HG03439 (cell line): ENCODE results near the gene ATP13A3.

Experiments used
- ATAC-seq: cut with Tn5 transposase; IDR thresholded peaks from one replicate; pipeline ENCODE4 v1.9.1; 2021; ENCODE audit warnings: mild to moderate bottlenecking, moderate library complexity; ENCODE audit not compliant: unreplicated experiment

Gene ATP13A3

DNA sequence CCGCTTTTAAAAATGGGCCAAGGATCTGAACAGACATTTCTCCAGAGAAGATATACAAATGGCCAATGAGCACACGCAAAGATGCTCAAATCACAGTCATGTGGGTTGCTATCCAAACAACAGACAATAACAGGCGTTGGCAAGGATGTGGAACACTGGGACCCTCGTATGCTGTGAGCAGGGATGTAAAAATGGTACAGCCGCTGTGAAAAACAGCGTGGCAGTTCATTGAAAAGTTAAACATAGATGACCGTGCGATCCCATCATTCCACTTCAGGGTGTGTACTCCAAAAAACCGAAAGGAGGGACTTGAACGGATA is 110.6 kb downstream of the ATP13A3 start:
- ATAC-seq = no peak

GRCh38 chr3:194375473-194376240 is 111.1 kb downstream of the ATP13A3 start:
- no peak for ATAC-seq

GRCh38 chr3:194374935-194375334 is 111.9 kb downstream of the ATP13A3 start:
- no peak for ATAC-seq

DNA sequence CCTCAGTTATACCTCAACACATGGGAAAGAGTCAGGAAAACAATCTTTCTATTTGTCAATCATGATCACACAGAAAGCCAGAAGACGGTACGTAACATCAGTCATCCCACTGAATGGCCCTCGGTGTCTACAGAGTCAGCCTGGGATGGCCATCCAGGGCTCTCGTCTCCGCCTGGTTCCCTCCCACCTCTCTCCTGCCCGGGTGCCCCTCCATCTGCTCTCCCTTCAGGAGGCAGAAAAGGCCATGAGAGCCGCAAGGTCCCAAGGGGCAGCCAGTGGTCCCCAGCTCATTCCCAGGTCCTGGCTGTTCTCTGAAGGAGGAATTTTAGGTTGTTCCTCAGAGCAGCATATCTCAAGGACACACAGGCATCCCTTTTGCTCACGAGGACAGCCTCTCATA is 112.9 kb downstream of the ATP13A3 start:
- ATAC-seq = no peak

DNA sequence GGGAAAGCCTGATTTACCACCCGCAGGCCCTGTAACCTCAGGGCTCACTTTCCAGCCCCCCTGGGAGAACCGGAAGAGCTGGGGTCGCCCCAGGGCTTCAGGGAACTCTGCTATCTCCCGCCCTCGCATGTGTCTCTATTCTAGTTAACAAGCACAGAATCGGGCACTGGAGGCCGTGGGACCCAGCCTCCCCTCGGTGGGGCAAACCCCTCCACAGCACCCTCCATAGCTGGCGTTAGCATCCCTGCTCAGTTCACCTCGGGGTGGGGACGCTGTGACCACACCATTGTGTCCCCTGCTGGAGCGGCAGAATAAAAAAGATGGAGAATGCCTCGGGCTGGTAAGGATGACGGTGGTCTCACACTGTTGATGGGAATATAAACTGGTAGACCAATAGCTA is 113.8 kb downstream of the ATP13A3 start:
- no peak for ATAC-seq

- ATAC-seq = no peak
These were observed 116.0 kb downstream of the ATP13A3 start for GRCh38 chr3:194370753-194371152.

DNA sequence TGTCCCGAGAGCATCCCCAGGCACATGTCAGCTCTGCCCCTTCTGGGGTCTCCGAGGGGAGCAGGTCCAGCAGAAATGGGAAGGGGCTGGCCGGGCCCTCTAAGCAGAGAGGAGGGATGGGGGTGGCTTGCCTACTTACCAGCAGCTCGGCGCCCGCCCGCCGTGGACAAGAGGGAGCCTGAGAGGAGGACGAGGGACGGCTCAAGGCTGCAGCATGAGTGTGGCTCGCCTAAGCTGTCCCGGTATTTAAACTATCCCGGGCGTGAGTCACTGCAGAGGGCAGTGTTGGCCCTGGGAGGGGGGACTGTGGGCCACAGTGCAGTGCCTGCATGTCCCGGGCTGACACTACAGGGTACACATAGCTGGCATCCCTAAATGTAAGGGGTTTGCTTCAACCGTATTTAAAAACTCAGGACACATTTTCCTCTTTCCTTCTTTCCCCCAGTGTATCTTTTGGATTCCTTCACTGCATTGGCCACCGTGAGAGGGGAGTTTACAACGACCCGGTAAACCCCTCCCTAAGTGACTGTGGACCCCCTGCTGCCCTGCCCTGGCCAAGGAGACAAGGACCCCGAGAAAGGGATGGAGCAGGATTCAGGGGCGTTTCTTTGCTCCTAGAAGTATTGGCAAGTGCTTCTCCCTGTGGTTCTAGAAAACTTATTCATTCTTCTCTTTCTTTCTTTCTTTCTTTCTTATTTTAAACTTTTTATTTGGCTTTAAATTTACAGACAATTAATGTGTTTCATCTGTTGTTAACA is 117.1 kb downstream of the ATP13A3 start, which contains the start of gene LRRC15:
TSS of gene LRRC15 (minus strand) at position 222 of the 758 bp plus-strand sequence. CDS start 8,700 bp downstream, outside the sequence.
- no peak for ATAC-seq

- no peak for ATAC-seq
These were observed 117.9 kb downstream of the ATP13A3 start for GRCh38 chr3:194368918-194369317.

- no peak for ATAC-seq
These were observed 118.6 kb downstream of the ATP13A3 start for GRCh38 chr3:194367992-194368841.

DNA sequence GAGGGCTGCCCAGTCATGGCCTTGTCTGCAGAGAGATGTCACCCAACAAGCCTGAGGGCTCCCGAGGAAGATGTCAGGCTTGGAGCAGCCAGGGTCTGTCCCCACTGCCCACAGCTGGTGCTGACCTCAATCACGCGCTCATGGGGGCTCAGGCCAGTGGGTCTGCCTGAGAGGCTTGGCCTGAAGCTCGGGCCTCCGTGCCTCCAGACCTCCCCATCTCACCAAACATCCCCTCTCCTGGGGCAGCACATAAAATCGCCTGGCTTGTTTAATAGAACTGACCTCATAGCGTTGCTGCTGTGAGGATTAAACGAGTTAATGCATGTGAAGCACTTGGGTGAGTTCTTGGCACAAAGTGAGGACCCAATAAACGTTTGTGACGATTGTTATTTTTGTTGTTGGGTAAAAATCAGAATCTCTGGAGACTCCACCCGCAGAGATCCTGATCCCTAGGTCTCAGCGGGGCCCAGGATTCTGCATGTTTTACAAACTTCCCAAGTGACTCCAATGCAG is 120.8 kb downstream of the ATP13A3 start:
- no peak for ATAC-seq

DNA sequence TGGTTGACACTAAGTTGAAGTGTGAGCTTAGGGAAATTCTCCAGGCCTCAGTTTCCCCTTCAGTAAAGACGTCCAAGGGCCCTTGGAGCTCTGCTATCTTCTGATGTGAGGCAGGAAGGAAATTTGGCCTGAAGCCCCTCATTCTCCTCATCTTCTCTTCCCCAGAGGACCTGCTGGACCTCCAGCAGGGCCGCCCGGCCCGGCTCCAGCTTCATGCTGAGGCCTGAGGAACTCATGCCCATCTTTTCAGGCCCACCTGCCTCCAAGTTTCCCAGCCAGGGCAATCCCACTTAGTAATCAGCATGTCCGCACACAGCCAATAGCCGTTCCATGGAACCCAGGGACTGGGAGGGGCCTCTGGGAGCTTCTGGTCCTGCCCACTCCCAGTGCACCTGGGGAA is 121.3 kb downstream of the ATP13A3 start:
- ATAC-seq = no peak

DNA sequence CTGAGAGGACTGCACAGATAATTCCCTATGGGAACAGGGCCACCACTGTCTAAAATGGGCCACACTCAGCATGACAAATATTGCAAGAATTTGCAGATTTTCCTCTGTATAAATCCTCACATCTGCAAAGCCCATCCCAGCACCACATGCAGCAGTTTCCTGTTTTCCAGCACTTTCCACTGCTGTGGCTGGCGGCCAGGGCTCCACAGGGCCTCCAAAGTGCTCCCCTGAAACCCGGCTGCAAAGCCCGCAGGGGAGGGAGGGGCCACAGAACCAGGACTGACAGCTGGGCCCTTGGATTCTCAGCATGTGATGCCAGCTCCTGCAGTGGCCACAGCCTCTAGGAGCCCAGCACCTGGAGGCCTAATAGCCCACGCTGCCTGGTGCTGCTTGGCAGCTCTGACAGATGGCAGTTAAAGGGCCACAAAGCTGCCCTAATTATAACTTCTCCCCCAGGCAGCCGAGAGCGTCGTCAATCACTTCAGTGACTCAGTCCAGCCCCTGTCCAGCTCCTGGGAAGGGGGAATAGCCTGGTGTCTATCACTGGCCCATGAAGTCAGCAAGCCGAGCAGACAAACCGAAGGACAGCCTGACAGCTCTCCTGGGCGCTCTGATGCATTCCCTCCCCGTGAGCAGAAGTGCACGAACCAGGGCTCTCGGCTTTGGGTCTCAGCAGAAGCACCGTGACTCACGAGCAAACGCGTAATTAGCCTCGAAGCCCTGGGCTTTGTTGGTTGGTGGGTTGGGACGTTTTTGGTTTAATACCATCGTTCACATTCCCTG is 122.0 kb downstream of the ATP13A3 start:
- no peak for ATAC-seq

DNA sequence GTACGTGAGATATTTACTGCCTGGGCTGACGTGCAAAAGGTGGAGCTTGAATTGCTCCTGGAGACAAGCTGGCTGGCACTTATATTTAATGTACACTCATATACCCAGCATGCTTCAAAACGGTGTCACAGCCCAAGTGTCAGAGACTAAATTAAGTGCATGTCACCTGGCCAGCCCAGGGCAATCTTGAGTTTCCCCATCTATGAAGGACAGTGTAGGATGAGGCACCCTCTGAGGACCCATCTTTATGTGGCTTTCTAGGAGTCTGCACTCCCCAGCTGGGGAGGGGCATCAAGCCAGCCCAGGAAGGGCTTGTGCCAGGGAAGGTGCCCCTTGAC is 122.5 kb downstream of the ATP13A3 start:
- ATAC-seq = no peak

- no peak for ATAC-seq
These were observed 126.2 kb downstream of the ATP13A3 start for GRCh38 chr3:194360568-194360967.

DNA sequence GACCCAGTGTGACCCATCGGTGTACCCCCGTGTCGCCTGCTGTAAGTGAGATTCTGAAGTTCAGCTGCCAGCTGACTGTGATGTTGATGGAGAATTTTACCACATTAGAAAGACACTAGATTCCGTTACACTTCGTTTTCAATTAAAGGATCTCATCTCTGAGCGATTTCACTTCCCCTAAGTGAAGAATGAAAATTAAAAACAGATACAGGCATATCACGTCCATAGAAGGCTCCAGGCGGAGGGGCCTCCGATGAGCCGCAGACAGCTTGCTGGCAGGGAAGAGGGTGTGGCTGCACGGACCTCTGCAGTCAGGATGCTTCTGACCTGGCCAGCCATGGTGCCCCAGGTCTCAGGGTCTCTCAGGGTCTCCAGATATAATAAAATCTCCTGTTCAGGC is 129.1 kb downstream of the ATP13A3 start:
- ATAC-seq = no peak

- ATAC-seq = no peak
These were observed 131.4 kb downstream of the ATP13A3 start for GRCh38 chr3:194355379-194355778.

GRCh38 chr3:194354315-194354714 is 132.5 kb downstream of the ATP13A3 start:
- no peak for ATAC-seq
